Neutrophil (primary cell): ENCODE measurements around the gene FBXO45.

Source experiments
- H3K27ac ChIP-seq: fragments of 200-600 bp; sonication (generic); 2 replicates; pipeline ENCODE4 v1.5.1; 2016; ENCODE audit warnings: mild to moderate bottlenecking, moderate library complexity
- H3K27me3 ChIP-seq: fragments of 200-600 bp; sonication (generic); 2 replicates; pipeline ENCODE4 v1.6.0; 2016; ENCODE audit warnings: mild to moderate bottlenecking
- H3K36me3 ChIP-seq: fragments of 200-600 bp; sonication (generic); 2 replicates; pipeline ENCODE4 v1.5.1; 2017
- H3K4me1 ChIP-seq, 2 experiments: fragments of 200-600 bp in 1 of 2; sonication (generic) in 1 of 2; 1 replicate in 1 of 2; 2 replicates in 1 of 2; pipeline versions ENCODE4 v1.5.1 to v1.6.1; 2013 to 2016; ENCODE audit warnings: low read depth in 1 of 2, low read length in 1 of 2, mild to moderate bottlenecking in 1 of 2, moderate library complexity in 1 of 2; ENCODE audit not compliant: control insufficient read depth in 1 of 2, insufficient read depth in 1 of 2
- H3K4me3 ChIP-seq, 2 experiments: fragments of 200-600 bp in 1 of 2; sonication (generic) in 1 of 2; 1 replicate in 1 of 2; 2 replicates in 1 of 2; pipeline ENCODE4 v1.5.1; 2013 to 2016; ENCODE audit warnings: low read depth in 1 of 2, low read length in 1 of 2, mild to moderate bottlenecking in 1 of 2, moderate library complexity in 1 of 2
- H3K9me3 ChIP-seq: fragments of 200-600 bp; sonication (generic); 2 replicates; pipeline ENCODE4 v1.5.1; 2016
- TF ChIP-seq, protein P1 (sequence below): fragments of 200-600 bp; sonication (generic); IDR thresholded peaks from 2 replicates; pipeline ENCODE4 v1.5.1; 2016; ENCODE audit warnings: antibody characterized with exemption

FBXO45 gene

DNA sequence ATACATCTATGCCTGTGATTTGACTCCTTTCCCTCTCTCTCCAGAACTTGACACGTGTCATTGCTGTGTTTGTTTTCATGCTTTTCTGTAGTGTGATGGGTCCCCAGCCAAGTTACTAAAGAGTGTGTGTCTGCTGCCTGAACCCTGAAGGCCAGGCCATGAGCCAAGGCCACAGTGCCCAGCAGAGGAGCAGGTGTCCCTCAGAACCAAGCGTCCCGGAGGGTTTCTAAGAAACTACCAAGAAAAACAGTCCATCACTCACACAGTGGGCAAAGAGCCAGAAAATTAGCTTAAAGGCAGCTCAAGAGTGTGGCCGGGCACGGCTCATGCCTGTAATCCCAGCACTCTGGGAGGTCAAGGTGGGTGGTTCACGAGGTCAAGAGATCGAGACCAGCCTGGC lies 35.2 kb downstream of the FBXO45 start:
- no peaks in the 10 kb centered on the region for H3K9me3 ChIP-seq
- H3K27ac ChIP-seq: no peak overlapping the region
- H3K4me3 ChIP-seq: no peak overlapping the region
- H3K4me1 ChIP-seq: peaks cover 22 to 32% of the 10 kb centered on the region in 2 experiments
- H3K36me3 ChIP-seq: no peaks in the 10 kb centered on the region
- H3K27me3 ChIP-seq: no peaks in the 10 kb centered on the region
- TF ChIP-seq, protein P1, sequence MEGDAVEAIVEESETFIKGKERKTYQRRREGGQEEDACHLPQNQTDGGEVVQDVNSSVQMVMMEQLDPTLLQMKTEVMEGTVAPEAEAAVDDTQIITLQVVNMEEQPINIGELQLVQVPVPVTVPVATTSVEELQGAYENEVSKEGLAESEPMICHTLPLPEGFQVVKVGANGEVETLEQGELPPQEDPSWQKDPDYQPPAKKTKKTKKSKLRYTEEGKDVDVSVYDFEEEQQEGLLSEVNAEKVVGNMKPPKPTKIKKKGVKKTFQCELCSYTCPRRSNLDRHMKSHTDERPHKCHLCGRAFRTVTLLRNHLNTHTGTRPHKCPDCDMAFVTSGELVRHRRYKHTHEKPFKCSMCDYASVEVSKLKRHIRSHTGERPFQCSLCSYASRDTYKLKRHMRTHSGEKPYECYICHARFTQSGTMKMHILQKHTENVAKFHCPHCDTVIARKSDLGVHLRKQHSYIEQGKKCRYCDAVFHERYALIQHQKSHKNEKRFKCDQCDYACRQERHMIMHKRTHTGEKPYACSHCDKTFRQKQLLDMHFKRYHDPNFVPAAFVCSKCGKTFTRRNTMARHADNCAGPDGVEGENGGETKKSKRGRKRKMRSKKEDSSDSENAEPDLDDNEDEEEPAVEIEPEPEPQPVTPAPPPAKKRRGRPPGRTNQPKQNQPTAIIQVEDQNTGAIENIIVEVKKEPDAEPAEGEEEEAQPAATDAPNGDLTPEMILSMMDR: no peak

DNA sequence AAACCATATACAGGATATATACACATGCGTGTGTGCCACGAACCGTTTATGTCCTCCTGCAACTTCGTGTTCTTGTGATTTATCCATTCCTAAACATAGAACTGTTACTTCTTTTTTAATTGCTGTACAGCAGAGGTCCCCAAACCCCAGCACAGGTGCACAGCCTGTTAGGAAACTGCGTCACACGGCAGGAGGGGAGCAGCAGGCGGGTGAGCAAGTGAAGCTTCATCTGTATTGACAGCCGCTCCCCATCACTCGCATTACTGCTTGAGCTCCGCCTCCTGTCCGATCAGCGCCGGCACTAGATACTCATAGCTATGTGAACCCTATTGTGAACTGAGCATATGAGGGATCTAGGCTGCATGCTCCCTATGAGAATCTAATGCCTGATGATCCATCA lies 36.1 kb downstream of the FBXO45 start:
- TF ChIP-seq, protein P1: no peak
- no peak overlapping the region for H3K27ac ChIP-seq

DNA sequence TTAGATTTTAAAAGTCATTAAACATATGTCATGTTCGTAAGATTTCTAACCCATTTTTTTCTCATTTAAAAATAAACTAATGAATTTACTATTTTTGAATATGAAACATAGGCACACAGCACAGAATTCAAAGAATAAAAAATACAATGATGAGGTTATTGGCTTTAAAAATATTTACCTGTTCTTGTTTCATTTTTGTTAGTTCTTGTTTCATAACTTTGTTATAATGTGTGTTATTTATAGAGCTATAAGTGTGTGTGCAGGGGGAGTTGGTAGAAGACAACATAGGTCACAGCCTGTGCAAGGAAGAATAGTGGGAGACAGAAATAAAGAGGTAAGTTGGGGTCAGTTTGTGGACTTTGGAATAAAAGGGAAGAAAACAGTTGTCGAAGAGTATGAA lies 40.2 kb downstream of the FBXO45 start:
- Histone ChIP-seq H3K36me3 (no peaks in the 10 kb centered on the region), H3K27ac (no peak overlapping the region), H3K9me3 (no peaks in the 10 kb centered on the region), H3K4me1 (peaks cover 18% of the 10 kb centered on the region in 2 experiments), H3K4me3 (no peak overlapping the region), H3K27me3 (no peaks in the 10 kb centered on the region)
- TF ChIP-seq, protein P1: no peak

More for the DNA sequence above, 36.1 kb downstream of the FBXO45 start:
- Histone ChIP-seq H3K27me3 (no peaks in the 10 kb centered on the region), H3K9me3 (no peaks in the 10 kb centered on the region), H3K4me1 (peaks cover 25 to 36% of the 10 kb centered on the region in 2 experiments), H3K36me3 (no peaks in the 10 kb centered on the region), H3K4me3 (no peak overlapping the region)

- peaks cover 18% of the 10 kb centered on the region in 2 experiments for H3K4me1 ChIP-seq
- H3K4me3 ChIP-seq: peak overlapping the region; percentile 25 to 33
- TF ChIP-seq, protein P1: peak; percentile 96
- peak overlapping the region; percentile 71 for H3K27ac ChIP-seq
- no peaks in the 10 kb centered on the region for H3K9me3 ChIP-seq
- H3K36me3 ChIP-seq: no peaks in the 10 kb centered on the region
- H3K27me3 ChIP-seq: no peaks in the 10 kb centered on the region
These were observed 40.9 kb downstream of the FBXO45 start for GRCh38 chr3:196609343-196609775.

DNA sequence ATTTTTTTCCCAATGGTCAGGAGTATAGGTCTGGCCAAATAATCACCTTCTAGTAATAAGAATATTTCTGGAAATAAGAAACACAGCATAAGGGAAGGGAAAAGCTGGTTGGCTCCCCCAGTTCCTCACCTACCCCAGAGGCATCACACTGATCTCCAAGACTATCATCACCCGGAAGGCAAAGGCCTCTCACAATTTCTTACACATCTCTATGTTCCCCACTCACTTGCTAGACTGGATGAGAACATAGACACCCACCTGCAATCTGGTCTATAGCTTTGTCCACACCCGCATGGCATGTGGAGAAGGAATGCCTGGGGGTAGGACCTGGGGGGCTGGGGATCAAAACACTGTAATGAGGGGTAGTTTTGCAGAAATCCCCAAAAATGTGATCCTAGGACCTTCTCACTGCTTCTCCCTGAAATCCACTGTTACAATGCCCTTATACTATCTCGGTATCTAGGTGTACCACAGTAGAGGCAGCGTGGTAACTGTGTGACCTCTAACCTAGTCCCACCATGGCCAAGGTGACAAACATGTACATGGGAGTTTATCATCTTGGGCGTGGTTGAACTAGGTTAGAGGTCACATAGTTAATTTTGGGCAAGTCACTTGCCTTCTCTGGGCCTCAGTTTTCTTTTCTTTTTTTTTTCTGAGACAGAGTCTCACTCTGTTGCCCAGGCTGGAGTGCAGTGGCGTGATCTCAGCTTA lies 41.5 kb downstream of the FBXO45 start:
- H3K4me1 ChIP-seq: peaks cover 18% of the 10 kb centered on the region in 2 experiments
- H3K9me3 ChIP-seq: no peaks in the 10 kb centered on the region
- H3K27me3 ChIP-seq: no peaks in the 10 kb centered on the region
- H3K36me3 ChIP-seq: no peaks in the 10 kb centered on the region
- H3K27ac ChIP-seq: peak overlapping the region; percentile 71
- H3K4me3 ChIP-seq: peak overlapping the region; percentile 25 to 33
- TF ChIP-seq, protein P1: no peak
